ENCODE results near the gene ALPK3. TPM values are rescaled to one million over a fixed set of nuclear protein-coding genes. Genes with fewer than 3 reads are reported as not detected.

Gene ALPK3
- total RNA-seq, 1 experiment from 2014 or later, result 2.0 TPM

DNA sequence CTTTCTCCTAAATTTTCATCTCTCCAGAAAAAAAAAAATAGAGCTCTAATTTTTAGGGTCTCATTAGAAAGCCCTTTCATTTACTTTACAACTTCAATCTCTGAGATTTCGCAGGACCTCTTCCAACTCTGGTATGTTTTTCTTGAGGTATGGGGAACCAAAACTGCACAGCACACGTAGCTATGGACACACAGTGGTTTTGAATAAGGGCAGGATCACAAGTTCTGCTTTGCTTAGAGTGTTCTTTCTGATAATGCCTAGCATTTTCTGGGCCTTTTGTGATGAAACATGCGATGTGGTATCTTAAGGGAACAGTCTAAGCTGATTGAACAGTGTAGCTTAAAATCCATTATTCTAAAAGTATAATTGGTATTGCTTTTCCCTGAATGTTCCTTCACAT, 43.4 kb upstream of the ALPK3 start:
- H3K27me3 ChIP-seq (ENCODE audit: insufficient read depth, low read length), result no peaks in the 10 kb centered on the region
- H3K36me3 ChIP-seq (ENCODE audit: control insufficient read depth in 1 of 2, insufficient read depth in 2 of 2, low read length in 2 of 2), result peaks cover 2 to 5% of the 10 kb centered on the region in 2 experiments; a peak in 3 of 4 replicates
- H3K79me2 ChIP-seq (ENCODE audit: insufficient read depth, low read length), result peaks cover 70% of the 10 kb centered on the region
- POLR2A ChIA-PET, result no interaction called here
- H3K4me1 ChIP-seq (ENCODE audit: control insufficient read depth in 1 of 2, insufficient read depth in 2 of 2, low read length in 2 of 2), result no peaks in the 10 kb centered on the region
- intact Hi-C loops (cut with micrococcal nuclease), result loop anchor here (10.0 kb wide), 1 partner anchor 119 kb away; the partner anchor contains the start of genes NMB and WDR73
- no peak overlapping the region for H2AFZ ChIP-seq (ENCODE audit: low read depth, low read length, poor library complexity, severe bottlenecking)
- no peak for ATAC-seq
- RAD21 ChIA-PET (ENCODE audit: low non-redundant PET in 1 of 2, low total read pairs in 2 of 2, uncharacterized antibody in 2 of 2, unreplicated experiment in 2 of 2), result no interaction called here
- H3K4me3 ChIP-seq (replicated peaks in 1 of 2; ENCODE audit: low read depth in 1 of 2, low read length in 2 of 2), result no peak overlapping the region
- H3K27ac ChIP-seq (ENCODE audit: low read depth, low read length), result no peak overlapping the region
- no peak overlapping the region for H3K9ac ChIP-seq (ENCODE audit: low read length)
- no peak for TF ChIP-seq EZH2 (IDR thresholded peaks at IDR 0.05)
- no peak for TF ChIP-seq SP1 (IDR thresholded peaks at IDR 0.05; ENCODE audit: low read depth)
- no peak for TF ChIP-seq REST (IDR thresholded peaks at IDR 0.05; ENCODE audit: low read depth)
- TF ChIP-seq EGR1 (IDR thresholded peaks at IDR 0.05; ENCODE audit: low read depth), result no peak
- no peak for TF ChIP-seq TCF7L2 (IDR thresholded peaks at IDR 0.05; ENCODE audit: borderline replicate concordance, extremely low read depth, insufficient read depth, insufficient read length)
- TF ChIP-seq ELF1 (IDR thresholded peaks at IDR 0.05; ENCODE audit: borderline replicate concordance, low read depth), result no peak
- TF ChIP-seq JUND (IDR thresholded peaks at IDR 0.05), result no peak
- no peak for TF ChIP-seq FOSL1 (IDR thresholded peaks at IDR 0.05; ENCODE audit: low read depth)
- H4K20me1 ChIP-seq (ENCODE audit: insufficient read depth), result peaks cover 6% of the 10 kb centered on the region; the same call in 1 of the 2 replicates
- no peaks in the 10 kb centered on the region for H3K9me2 ChIP-seq (ENCODE audit: insufficient read depth)
- H3K9me3 ChIP-seq (ENCODE audit: control insufficient read depth in 1 of 2, insufficient read depth in 1 of 2, low read depth in 1 of 2, low read length in 2 of 2), result no peaks in the 10 kb centered on the region
- H3K4me2 ChIP-seq (ENCODE audit: low read length), result no peak overlapping the region
- no TSS peak for BruUV-seq (replicated peaks)
- no peak for DNase-seq (ENCODE audit: low read depth, low spot score)
- CTCF ChIA-PET, result no interaction called here
